SK-N-SH treated with all-trans-retinoic acid at 6 μM for 48 hours (cell line): Measurements from ENCODE around the gene CPEB3.

Experiments used
- PATZ1 ChIP-seq: fragments of 250-450 bp; sonication (Bioruptor Pico); IDR thresholded peaks from 2 replicates; pipeline ENCODE4 v1.8.0; 2020; ENCODE audit warnings: mild to moderate bottlenecking, moderate library complexity, borderline replicate concordance
- ZFP3 ChIP-seq: fragments of 250-450 bp; sonication (Bioruptor Pico); IDR thresholded peaks from 2 replicates; pipeline ENCODE4 v1.5.0; 2020; ENCODE audit warnings: mild to moderate bottlenecking, moderate library complexity
- ZNF70 ChIP-seq: fragments of 450-650 bp; formaldehyde crosslinking; IDR thresholded peaks from 2 replicates; pipeline ENCODE4 v1.5.0; 2020; ENCODE audit warnings: mild to moderate bottlenecking, moderate library complexity

DNA sequence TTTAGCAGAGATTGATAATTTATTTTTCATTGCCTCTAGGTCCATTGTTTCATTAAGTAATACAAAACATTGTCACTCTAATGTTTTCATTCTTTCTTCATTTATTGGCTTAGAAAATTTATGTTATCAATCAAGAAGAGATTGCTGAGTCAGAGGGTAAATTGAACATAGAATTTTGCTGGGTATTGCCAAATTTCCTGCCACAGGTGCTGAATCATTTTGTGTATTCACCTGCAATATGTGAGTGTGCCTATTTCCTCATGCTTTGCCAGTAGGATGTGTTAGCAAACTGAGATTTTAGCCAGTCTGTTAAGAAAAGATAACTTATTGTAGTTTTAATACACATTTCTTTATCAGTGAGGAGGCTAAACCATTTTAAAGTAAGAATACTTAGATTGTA, 38.1 kb upstream of the CPEB3 start:
- TF ChIP-seq ZFP3 (CRISPR knock-in tag) (no peak), ZNF70 (no peak), PATZ1 (CRISPR knock-in tag) (no peak)
